Lower leg skin (tissue), 3 donors: ENCODE data around the gene PRDX3.

ENCODE experiments used
- CTCF ChIP-seq, 3 donors: fragments of 450-650 bp; IDR thresholded peaks; one replicate each; pipeline ENCODE4 v1.5.1; 2016; ENCODE audit warnings: antibody characterized with exemption in 3 of 3, mild to moderate bottlenecking in 3 of 3, moderate library complexity in 2 of 3
- POLR2A ChIP-seq, 2 donors: fragments of 450-650 bp; IDR thresholded peaks; one replicate each; pipeline ENCODE4 v1.6.1; 2016 to 2017; ENCODE audit warnings: antibody characterized with exemption in 2 of 2, mild to moderate bottlenecking in 1 of 2, moderate library complexity in 1 of 2

GRCh38 chr10:119216127-119216526 is 37.5 kb upstream of the PRDX3 start:
- TF ChIP-seq POLR2A (IDR thresholded peaks at IDR 0.05): no peak
- TF ChIP-seq CTCF (IDR thresholded peaks at IDR 0.05): no peak
